Measurements from ENCODE around the gene NPAS3. TPM values are rescaled to one million over a fixed set of nuclear protein-coding genes. Genes with fewer than 3 reads are reported as not detected.

Gene NPAS3
- total and polyA plus RNA-seq, 11 donors: 0.15 to 3.4 (median 0.92) TPM

DNA sequence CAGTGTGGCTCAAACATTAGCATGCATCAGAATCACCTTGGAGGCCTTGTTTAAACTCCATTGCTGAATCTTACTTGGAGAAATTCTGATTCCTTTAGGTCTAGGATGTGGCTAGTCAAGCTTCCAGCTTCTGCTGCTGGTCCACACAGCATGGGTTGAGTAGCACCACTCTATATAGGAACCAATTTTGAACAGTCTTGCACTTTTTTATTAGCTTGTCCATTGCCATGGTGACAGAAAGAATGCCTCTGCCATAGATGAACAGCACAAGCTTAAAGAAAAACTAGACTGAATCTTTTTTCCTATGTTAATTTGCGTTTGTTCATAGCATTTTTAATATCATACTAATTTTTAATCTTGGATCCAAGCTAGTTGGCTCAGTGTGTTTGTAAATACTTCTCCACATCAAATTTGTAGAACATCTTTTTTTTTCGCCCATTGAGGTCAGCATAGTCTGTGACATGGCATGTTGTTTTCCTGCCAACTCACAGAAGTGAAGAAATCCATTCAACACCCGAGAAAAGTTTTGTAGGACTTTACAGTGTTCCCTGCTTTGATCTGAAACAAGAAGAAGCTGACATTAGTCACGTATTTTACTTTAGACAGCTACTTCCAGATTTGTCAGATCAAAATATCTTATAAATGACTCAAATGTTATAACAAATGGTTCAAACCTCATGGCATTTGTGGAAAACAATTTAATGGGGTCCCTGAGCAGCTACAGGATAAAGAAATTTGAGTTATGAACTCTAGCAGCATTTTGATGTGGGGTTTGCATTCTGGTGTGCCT is 573.4 kb downstream of the NPAS3 start:
- H3K4me3 ChIP-seq: no peak overlapping the region
- 73 to 80% (median 75%) methylated on average over 4 of the region's 4 CpGs for WGBS, 4 donors
- intact Hi-C loops (cut with DNase I): no loop called here

DNA sequence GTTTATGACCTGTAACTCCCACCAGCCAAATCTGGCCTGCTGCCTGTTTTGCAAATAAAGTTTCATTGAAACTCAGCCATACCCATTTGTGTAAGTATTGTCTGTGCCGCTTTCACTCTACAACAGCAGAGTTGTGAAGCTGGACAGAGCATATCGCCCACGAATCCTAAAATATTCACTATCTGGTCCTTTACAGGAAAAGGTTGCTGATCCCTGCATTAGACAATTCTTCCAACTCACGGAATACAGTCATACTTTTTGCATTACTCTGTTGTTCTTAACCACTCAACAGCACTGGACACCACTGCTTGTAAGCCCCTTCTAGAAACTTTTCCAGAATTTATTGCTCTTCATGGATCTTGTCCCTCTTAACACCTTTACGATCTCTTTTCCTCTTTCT is 576.8 kb downstream of the NPAS3 start:
- no peak for ATAC-seq
- Histone ChIP-seq H3K27me3 (no peaks in the 10 kb centered on the region), H3K4me1 (no peaks in the 10 kb centered on the region), H3K9me3 (no peaks in the 10 kb centered on the region), H3K4me3 (no peak overlapping the region), H3K36me3 (no peaks in the 10 kb centered on the region), H3K27ac (no peak overlapping the region)
- intact Hi-C loops (cut with DNase I): no loop called here
- 76 to 91% (median 81%) methylated on average over 5 of the region's 5 CpGs for WGBS, 4 donors
- TF ChIP-seq, protein P1, sequence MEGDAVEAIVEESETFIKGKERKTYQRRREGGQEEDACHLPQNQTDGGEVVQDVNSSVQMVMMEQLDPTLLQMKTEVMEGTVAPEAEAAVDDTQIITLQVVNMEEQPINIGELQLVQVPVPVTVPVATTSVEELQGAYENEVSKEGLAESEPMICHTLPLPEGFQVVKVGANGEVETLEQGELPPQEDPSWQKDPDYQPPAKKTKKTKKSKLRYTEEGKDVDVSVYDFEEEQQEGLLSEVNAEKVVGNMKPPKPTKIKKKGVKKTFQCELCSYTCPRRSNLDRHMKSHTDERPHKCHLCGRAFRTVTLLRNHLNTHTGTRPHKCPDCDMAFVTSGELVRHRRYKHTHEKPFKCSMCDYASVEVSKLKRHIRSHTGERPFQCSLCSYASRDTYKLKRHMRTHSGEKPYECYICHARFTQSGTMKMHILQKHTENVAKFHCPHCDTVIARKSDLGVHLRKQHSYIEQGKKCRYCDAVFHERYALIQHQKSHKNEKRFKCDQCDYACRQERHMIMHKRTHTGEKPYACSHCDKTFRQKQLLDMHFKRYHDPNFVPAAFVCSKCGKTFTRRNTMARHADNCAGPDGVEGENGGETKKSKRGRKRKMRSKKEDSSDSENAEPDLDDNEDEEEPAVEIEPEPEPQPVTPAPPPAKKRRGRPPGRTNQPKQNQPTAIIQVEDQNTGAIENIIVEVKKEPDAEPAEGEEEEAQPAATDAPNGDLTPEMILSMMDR (IDR thresholded peaks at IDR 0.05): no peak
- TF ChIP-seq POLR2A (IDR thresholded peaks at IDR 0.05): no peak
- no peak for DNase-seq

More for the DNA sequence above, 573.4 kb downstream of the NPAS3 start:
- Histone ChIP-seq H3K36me3 (no peaks in the 10 kb centered on the region), H3K9me3 (no peaks in the 10 kb centered on the region), H3K27ac (no peak overlapping the region), H3K27me3 (peaks cover 0 to 3% (median 0%) of the 10 kb centered on the region in 9 donors), H3K4me1 (no peaks in the 10 kb centered on the region)
- ATAC-seq: no peak
- TF ChIP-seq, protein P1 (IDR thresholded peaks at IDR 0.05): no peak
- no peak for TF ChIP-seq POLR2A (IDR thresholded peaks at IDR 0.05)
- no peak for DNase-seq

DNA sequence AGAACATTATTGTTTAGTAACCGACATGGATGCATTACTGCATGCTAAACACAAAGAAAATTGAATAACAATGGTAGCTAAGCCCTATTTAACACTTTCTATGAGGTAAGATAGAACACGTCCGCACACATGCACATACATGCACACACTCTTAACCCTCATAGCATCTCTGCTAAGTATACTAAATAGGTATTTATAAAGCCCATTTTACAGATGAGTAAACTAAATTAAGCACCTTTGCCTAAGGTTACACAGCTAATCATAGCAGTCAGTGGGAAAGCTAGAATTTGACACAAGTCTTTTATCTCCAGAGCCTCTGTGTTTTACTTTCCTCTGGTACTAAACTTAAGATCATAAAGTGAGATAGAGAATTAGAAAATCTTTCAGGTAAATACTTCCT is 577.2 kb downstream of the NPAS3 start:
- Histone ChIP-seq H3K4me3 (no peak overlapping the region), H3K4me1 (no peaks in the 10 kb centered on the region), H3K27me3 (no peaks in the 10 kb centered on the region), H3K36me3 (no peaks in the 10 kb centered on the region), H3K27ac (no peak overlapping the region), H3K9me3 (no peaks in the 10 kb centered on the region)
- DNase-seq: no peak
- 92 to 98% (median 94%) methylated on average over 3 of the region's 3 CpGs for WGBS, 4 donors
- intact Hi-C loops (cut with DNase I): no loop called here
- no peak for TF ChIP-seq POLR2A (IDR thresholded peaks at IDR 0.05)
- TF ChIP-seq, protein P1 (IDR thresholded peaks at IDR 0.05): no peak
- ATAC-seq: no peak

DNA sequence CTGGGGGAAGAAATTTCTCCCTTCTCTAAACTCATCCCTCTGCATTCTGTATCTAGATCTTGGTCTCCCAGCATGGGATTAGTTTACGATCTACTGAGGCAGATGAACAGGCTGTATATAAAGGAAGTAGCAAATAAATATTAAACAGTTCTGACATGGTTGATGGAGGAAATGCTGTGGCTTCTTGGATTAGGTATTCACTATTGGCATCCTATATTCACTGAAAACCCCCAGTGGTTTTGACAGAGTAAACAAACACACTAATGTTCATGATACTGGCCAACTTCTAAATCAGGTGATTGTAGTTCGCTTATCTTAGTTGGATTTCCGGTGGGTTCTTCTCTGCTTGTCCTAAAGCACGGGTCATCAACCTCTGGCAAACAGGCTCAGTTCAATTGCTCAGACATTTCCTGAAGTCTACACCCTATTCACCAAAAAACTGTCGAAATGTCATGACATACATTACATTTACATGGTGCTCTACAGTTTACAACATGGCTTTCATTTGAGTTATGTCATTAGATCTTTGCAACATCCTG is 578.3 kb downstream of the NPAS3 start:
- ATAC-seq: no peak
- no peaks in the 10 kb centered on the region for H3K27me3 ChIP-seq
- intact Hi-C loops (cut with DNase I): no loop called here

More for the DNA sequence above, 578.3 kb downstream of the NPAS3 start:
- Histone ChIP-seq H3K36me3 (no peaks in the 10 kb centered on the region), H3K4me3 (no peak overlapping the region), H3K9me3 (no peaks in the 10 kb centered on the region), H3K27ac (no peak overlapping the region), H3K4me1 (no peaks in the 10 kb centered on the region)
- no peak for TF ChIP-seq POLR2A (IDR thresholded peaks at IDR 0.05)
- TF ChIP-seq, protein P1 (IDR thresholded peaks at IDR 0.05): no peak
- DNase-seq: no peak
- WGBS, 4 donors: 68 to 77% (median 74%) methylated on average over 5 of the region's 5 CpGs
